Right lobe of liver (tissue), 6 donors: ENCODE data around the gene FAM53C. TPM values are rescaled to one million over a fixed set of nuclear protein-coding genes. Genes with fewer than 3 reads are reported as not detected.
"Not testable (repeated sequence)": the region's sequence is repeated elsewhere in the genome, so short reads cannot be mapped to it uniquely, and the experiment has no call there.

Experiments used
- ATAC-seq, 4 donors: fragments of 200-7000 bp; cut with Tn5 transposase; one replicate each; pipeline ENCODE4 v1.9.1; 2020; ENCODE audit warnings: mild to moderate bottlenecking in 4 of 4, moderate library complexity in 4 of 4
- DNase-seq, 3 donors: peaks; one replicate each; pipeline ENCODE4 v3.0.0-alpha.2; 2020
- H3K27ac ChIP-seq, 3 donors: fragments of 200-600 bp; one replicate each; pipeline ENCODE4 v1.8.0; 2022
- H3K27me3 ChIP-seq, 2 donors: fragments of 200-600 bp; one replicate each; pipeline ENCODE4 v1.8.0; 2022
- H3K36me3 ChIP-seq, 4 donors: fragments of 200-600 bp; sonication (generic) in 1 of 4; one replicate each; pipeline versions ENCODE4 v1.5.1 to v1.8.0; 2017 to 2022; ENCODE audit warnings: control low read depth in 1 of 4
- H3K4me1 ChIP-seq, 4 donors: fragments of 200-600 bp; sonication (generic) in 1 of 4; one replicate each; pipeline versions ENCODE4 v1.5.1 to v1.8.0; 2017 to 2022; ENCODE audit warnings: control low read depth in 1 of 4
- H3K4me3 ChIP-seq, 3 donors: fragments of 200-600 bp; one replicate each; pipeline ENCODE4 v1.8.0; 2022
- H3K9me3 ChIP-seq, 4 donors: fragments of 200-600 bp; sonication (generic) in 1 of 4; one replicate each; pipeline versions ENCODE4 v1.5.1 to v1.8.0; 2017 to 2022; ENCODE audit warnings: control low read depth in 1 of 4
- POLR2A ChIP-seq: fragments of 450-650 bp; IDR thresholded peaks from one replicate; pipeline ENCODE4 v1.6.1; 2017; ENCODE audit warnings: antibody characterized with exemption, mild to moderate bottlenecking
- WGBS: methylation state at CpG from one replicate; pipeline ENCODE4 v1.1.6; 2018; ENCODE audit warnings: low coverage, low lambda C conversion rate; ENCODE audit not compliant: insufficient coverage; ENCODE audit errors: missing lambda C conversion rate; 5-methylcytosine and 5-hydroxymethylcytosine counted together
- intact Hi-C, 2 donors: fragments of 100-400 bp; cut with DNase I; formaldehyde crosslinking; loops; one replicate each; pipeline versions ENCODE4 v1.11.2 to v1.14.1; 2022
- total RNA-seq, 6 experiments: library from RNA; depleted of rRNA in 2 of 6; stranded (reverse); fragments of >200 nt in 2 of 6; fragmentation: NEBNext Ultra II Directional in 3 of 6; extraction: Animal tissue kit (Norgen Biotek cat#: 25700) in 3 of 6; gene quantifications; one replicate each; pipeline versions ENCODE4 v1.1.0 to v1.2.4, GENCODE V29; 2016 to 2023
- TF ChIP-seq, protein P1 (sequence below), 4 donors: fragments of 200-600 bp in 3 of 4; fragments of 450-650 bp in 1 of 4; IDR thresholded peaks; one replicate each; pipeline versions ENCODE4 v1.5.1 to v1.8.0; 2016 to 2022; ENCODE audit warnings: antibody characterized with exemption in 4 of 4, mild to moderate bottlenecking in 2 of 4
- donor health status: DM: no; HTN: yes; CAD: no.
- donor health status: DM: no; HTN: no; CAD: no.
- donor health status: DM: no; HTN: no; CAD: no.
- donor health status: DM: no; HTN: yes; CAD: no.
- donor health status: DM: no; HTN: yes; CAD: no.

Gene FAM53C
- total RNA-seq, 6 experiments from 2014 or later: 7.2 to 15.8 (median 8.7) TPM

DNA sequence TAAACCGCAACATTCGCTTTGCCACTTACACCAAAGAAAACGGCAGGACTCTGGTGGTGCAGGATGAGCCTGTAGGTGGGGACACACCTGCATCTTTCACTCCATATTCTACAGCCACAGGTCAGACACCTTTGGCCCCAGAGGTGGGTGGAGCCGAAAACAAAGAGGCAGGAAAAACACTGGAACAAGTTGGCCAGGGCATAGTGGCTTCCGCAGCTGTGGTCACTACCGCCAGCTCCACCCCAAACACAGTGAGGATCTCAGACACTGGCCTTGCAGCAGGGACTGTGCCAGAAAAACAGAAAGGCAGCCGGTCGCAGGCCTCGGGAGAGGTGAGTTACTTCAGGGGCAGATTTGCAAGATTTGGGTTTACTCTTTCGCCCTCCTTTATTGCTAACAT is 48.2 kb downstream of the FAM53C start:
- Histone ChIP-seq H3K4me1 (no peaks in the 10 kb centered on the region), H3K27me3 (no peaks in the 10 kb centered on the region), H3K27ac (no peak overlapping the region), H3K4me3 (no peak overlapping the region), H3K36me3 (peaks cover 12 to 60% (median 24%) of the 10 kb centered on the region in 4 donors), H3K9me3 (no peaks in the 10 kb centered on the region)
- WGBS: 77% methylated on average over 5 of the region's 10 CpGs
- TF ChIP-seq POLR2A: no peak
- TF ChIP-seq, protein P1, sequence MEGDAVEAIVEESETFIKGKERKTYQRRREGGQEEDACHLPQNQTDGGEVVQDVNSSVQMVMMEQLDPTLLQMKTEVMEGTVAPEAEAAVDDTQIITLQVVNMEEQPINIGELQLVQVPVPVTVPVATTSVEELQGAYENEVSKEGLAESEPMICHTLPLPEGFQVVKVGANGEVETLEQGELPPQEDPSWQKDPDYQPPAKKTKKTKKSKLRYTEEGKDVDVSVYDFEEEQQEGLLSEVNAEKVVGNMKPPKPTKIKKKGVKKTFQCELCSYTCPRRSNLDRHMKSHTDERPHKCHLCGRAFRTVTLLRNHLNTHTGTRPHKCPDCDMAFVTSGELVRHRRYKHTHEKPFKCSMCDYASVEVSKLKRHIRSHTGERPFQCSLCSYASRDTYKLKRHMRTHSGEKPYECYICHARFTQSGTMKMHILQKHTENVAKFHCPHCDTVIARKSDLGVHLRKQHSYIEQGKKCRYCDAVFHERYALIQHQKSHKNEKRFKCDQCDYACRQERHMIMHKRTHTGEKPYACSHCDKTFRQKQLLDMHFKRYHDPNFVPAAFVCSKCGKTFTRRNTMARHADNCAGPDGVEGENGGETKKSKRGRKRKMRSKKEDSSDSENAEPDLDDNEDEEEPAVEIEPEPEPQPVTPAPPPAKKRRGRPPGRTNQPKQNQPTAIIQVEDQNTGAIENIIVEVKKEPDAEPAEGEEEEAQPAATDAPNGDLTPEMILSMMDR (IDR thresholded peaks at IDR 0.05): no peak
- intact Hi-C loops: no loop called here
- DNase-seq (no peak), ATAC-seq (peak in 2 of 4 donors; percentile 26 to 32)

DNA sequence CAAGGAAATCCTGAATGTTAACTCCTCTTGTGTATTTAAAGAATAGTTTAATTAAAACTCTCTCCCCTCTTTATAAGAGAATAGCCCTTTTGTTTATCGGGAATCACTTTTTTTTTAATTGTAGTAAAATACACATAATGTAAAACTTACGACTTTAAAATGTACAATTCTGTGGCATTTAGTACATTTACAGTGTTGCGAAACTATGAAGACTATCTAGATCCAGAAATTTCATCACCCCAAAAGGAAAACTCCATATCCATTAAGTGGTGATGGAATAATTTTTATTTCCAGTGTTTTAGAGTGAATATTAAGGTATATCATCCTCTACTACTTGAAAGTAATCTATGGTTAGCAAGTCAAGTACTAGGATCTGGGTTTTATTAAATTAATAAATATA is 51.3 kb downstream of the FAM53C start:
- intact Hi-C loops: no loop called here
- 86% methylated on average over 3 of the region's 3 CpGs for WGBS
- TF ChIP-seq POLR2A: no peak
- TF ChIP-seq, protein P1 (IDR thresholded peaks at IDR 0.05): no peak
- H3K4me3 ChIP-seq: no peak overlapping the region
- no peak overlapping the region for H3K27ac ChIP-seq
- H3K27me3 ChIP-seq: no peaks in the 10 kb centered on the region
- H3K36me3 ChIP-seq: peaks cover 12 to 61% (median 29%) of the 10 kb centered on the region in 4 donors
- ATAC-seq (no peak), DNase-seq (no peak)
- no peaks in the 10 kb centered on the region for H3K4me1 ChIP-seq
- H3K9me3 ChIP-seq: no peaks in the 10 kb centered on the region

DNA sequence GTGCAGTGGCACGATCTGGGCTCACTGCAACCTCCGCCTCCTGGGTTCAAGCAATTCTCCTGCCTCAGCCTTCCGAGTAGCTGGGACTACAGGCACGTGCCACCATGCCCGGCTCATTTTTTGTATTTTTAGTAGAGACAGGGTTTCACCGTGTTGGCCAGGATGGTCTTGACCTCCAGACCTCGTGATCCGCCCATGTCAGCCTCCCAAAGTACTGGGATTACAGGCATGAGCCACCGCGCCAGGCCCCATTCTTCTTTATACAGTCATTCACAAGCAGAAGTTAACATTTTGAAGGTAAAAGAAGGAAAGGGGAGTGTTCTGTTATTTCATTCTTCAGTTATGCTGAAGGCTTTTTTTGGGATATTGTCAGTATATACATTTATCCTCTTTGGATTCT is 51.8 kb downstream of the FAM53C start:
- H3K9me3 ChIP-seq, H3K4me1 ChIP-seq, ATAC-seq, intact Hi-C loops, DNase-seq, H3K27me3 ChIP-seq, H3K27ac ChIP-seq, H3K4me3 ChIP-seq: not testable (repeated sequence)
- peaks cover 12 to 64% (median 32%) of the 10 kb centered on the region in 4 donors for H3K36me3 ChIP-seq
- 90% methylated on average over 7 of the region's 10 CpGs for WGBS

DNA sequence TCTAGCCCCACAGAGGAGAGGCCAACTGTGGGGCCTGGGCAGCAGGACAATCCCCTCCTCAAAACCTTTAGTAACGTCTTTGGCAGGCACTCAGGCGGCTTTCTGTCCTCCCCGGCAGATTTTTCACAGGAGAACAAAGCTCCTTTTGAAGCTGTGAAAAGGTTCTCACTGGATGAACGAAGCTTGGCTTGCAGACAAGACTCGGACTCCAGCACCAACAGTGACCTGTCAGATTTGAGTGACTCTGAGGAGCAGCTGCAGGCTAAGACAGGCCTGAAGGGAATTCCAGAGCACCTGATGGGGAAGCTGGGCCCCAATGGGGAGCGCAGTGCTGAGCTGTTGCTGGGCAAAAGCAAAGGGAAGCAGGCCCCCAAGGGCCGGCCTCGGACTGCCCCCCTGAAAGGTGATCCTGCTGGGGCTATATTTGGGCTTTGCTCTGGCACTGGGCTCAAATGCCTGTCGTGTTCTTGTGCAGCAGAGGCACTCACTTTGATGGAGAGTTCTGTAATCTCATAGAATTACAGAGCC is 53.9 kb downstream of the FAM53C start:
- DNase-seq (no peak), ATAC-seq (no peak)
- Histone ChIP-seq H3K4me1 (no peaks in the 10 kb centered on the region), H3K36me3 (peaks cover 5 to 63% (median 25%) of the 10 kb centered on the region in 4 donors), H3K9me3 (no peaks in the 10 kb centered on the region), H3K4me3 (no peak overlapping the region), H3K27ac (no peak overlapping the region), H3K27me3 (no peaks in the 10 kb centered on the region)
- WGBS: 94% methylated on average over 3 of the region's 9 CpGs
- intact Hi-C loops: no loop called here
- TF ChIP-seq, protein P1 (IDR thresholded peaks at IDR 0.05): no peak
- no peak for TF ChIP-seq POLR2A

Other genes with a start within 250 kb of the FAM53C start
- gene NME5, start 198.8 kb upstream of the FAM53C start, total RNA-seq: under 1 TPM in 3 of 6 experiments, not detected in 3; 0.22 to 0.32 (median 0.29) TPM
- 10 to 100 TPM in 5 of 6 experiments, 1 to 10 TPM in 1; 9.0 to 33.7 (median 17.0) TPM for gene BRD8, start 159.6 kb upstream of the FAM53C start, total RNA-seq
- 1 to 10 TPM in 3 of 6 experiments, under 1 TPM in 3; 0.55 to 3.3 (median 1.1) TPM for gene KIF20A, start 159.2 kb upstream of the FAM53C start, total RNA-seq
- 10 to 100 TPM; 11.9 to 16.2 (median 15.2) TPM for gene CDC23, start 124.9 kb upstream of the FAM53C start, total RNA-seq
- gene GFRA3, start 63.6 kb upstream of the FAM53C start, total RNA-seq: under 1 TPM in 1 of 6 experiments, not detected in 5; 0.17 TPM
- gene CDC25C, start 6.5 kb upstream of the FAM53C start, total RNA-seq: under 1 TPM in 3 of 6 experiments, not detected in 3; 0.18 to 0.43 (median 0.24) TPM
- gene KDM3B, start 14.4 kb downstream of the FAM53C start, total RNA-seq: 10 to 100 TPM; 13.7 to 19.7 (median 18.3) TPM
- not detected for gene REEP2, start 100.8 kb downstream of the FAM53C start, total RNA-seq
- 10 to 100 TPM in 5 of 6 experiments, 1 to 10 TPM in 1; 6.6 to 72.9 (median 16.6) TPM for gene EGR1, start 127.2 kb downstream of the FAM53C start, total RNA-seq
- 10 to 100 TPM; 29.5 to 52.1 (median 39.4) TPM for gene ETF1, start 205.0 kb downstream of the FAM53C start, total RNA-seq
- gene HSPA9, start 237.1 kb downstream of the FAM53C start, total RNA-seq: 100 to 1,000 TPM; 198 to 459 (median 229) TPM